HEK293 (cell line): ENCODE measurements around the gene CEP112.

Source experiments
- CTCF ChIP-seq: fragments of 450-650 bp; formaldehyde crosslinking; IDR thresholded peaks from 2 replicates; pipeline ENCODE4 v1.5.1; 2016; ENCODE audit warnings: missing biosample characterization, missing genetic modification characterization
- MYNN ChIP-seq: fragments of 450-650 bp; formaldehyde crosslinking; IDR thresholded peaks from 2 replicates; pipeline ENCODE4 v1.5.1; 2016; ENCODE audit warnings: missing biosample characterization, missing genetic modification characterization, borderline replicate concordance
- PBX3 ChIP-seq: sonication (generic); formaldehyde crosslinking; IDR thresholded peaks from 2 replicates; pipeline ENCODE4 v1.8.1; 2022; ENCODE audit warnings: mild to moderate bottlenecking, moderate library complexity, missing genetic modification reagents
- SETDB1 ChIP-seq: IDR thresholded peaks from one replicate; pipeline ENCODE4 v1.6.1; 2017; ENCODE audit warnings: mild to moderate bottlenecking, low read length, moderate library complexity, mixed read lengths; ENCODE audit not compliant: insufficient read length
- ZBTB10 ChIP-seq: fragments of 450-650 bp; formaldehyde crosslinking; IDR thresholded peaks from 2 replicates; pipeline ENCODE4 v1.5.1; 2016; ENCODE audit warnings: missing biosample characterization, missing genetic modification characterization
- ZNF214 ChIP-seq: fragments of 450-650 bp; formaldehyde crosslinking; IDR thresholded peaks from 2 replicates; pipeline ENCODE4 v1.5.1; 2017; ENCODE audit warnings: missing biosample characterization, mild to moderate bottlenecking, missing genetic modification characterization, borderline replicate concordance
- ZNF274 ChIP-seq, 2 experiments: fragments of 200-500 bp in 1 of 2; fragments of 450-650 bp in 1 of 2; sonication (Bioruptor generic) in 1 of 2; formaldehyde crosslinking in 1 of 2; IDR thresholded peaks; 2 replicates each; pipeline versions ENCODE4 v1.5.1 to v1.6.1; 2014 to 2016; ENCODE audit warnings: borderline replicate concordance in 1 of 2, inconsistent platforms in 1 of 2, low read length in 1 of 2, missing biosample characterization in 1 of 2, missing genetic modification characterization in 1 of 2
- ZNF280D ChIP-seq: fragments of 450-650 bp; formaldehyde crosslinking; IDR thresholded peaks from 2 replicates; pipeline ENCODE4 v1.5.1; 2016; ENCODE audit warnings: missing biosample characterization, missing genetic modification characterization
- ZNF701 ChIP-seq: fragments of 450-650 bp; formaldehyde crosslinking; IDR thresholded peaks from 2 replicates; pipeline ENCODE4 v1.5.1; 2016; ENCODE audit warnings: missing biosample characterization, missing genetic modification characterization
- ZNF747 ChIP-seq: fragments of 450-650 bp; formaldehyde crosslinking; IDR thresholded peaks from 2 replicates; pipeline ENCODE4 v1.5.1; 2016; ENCODE audit warnings: missing biosample characterization, missing genetic modification characterization
- ZXDB ChIP-seq: fragments of 450-650 bp; formaldehyde crosslinking; IDR thresholded peaks from 2 replicates; pipeline ENCODE4 v1.5.1; 2016; ENCODE audit warnings: missing biosample characterization, missing genetic modification characterization
- TF ChIP-seq, protein P1 (sequence below): fragments of 450-650 bp; formaldehyde crosslinking; IDR thresholded peaks from 2 replicates; pipeline ENCODE4 v1.5.1; 2016; ENCODE audit warnings: missing biosample characterization, missing genetic modification characterization
- TF ChIP-seq, protein P2 (sequence below): fragments of 450-650 bp; formaldehyde crosslinking; IDR thresholded peaks from 2 replicates; pipeline ENCODE4 v1.5.1; 2016; ENCODE audit warnings: missing biosample characterization, missing genetic modification characterization

DNA sequence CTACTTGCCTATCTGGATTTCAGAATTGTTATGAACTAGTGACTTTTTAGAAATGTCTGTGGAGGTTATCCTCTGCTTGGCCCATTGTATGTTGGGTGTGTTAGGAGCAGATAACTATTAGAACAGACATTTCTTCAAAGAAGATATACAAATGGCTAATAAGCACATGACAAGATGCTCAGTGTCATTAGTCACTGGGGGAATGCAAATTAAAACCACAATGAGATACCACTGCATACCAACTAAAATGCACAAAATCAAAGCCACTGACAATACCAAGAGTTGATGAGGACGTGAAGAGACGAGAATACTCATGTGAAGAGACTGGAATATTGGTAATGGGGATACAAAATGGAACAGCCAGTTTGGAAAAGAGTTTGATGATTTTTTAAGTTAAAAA, 39.2 kb downstream of the CEP112 start:
- no peak for TF ChIP-seq PBX3
- TF ChIP-seq, protein P1, sequence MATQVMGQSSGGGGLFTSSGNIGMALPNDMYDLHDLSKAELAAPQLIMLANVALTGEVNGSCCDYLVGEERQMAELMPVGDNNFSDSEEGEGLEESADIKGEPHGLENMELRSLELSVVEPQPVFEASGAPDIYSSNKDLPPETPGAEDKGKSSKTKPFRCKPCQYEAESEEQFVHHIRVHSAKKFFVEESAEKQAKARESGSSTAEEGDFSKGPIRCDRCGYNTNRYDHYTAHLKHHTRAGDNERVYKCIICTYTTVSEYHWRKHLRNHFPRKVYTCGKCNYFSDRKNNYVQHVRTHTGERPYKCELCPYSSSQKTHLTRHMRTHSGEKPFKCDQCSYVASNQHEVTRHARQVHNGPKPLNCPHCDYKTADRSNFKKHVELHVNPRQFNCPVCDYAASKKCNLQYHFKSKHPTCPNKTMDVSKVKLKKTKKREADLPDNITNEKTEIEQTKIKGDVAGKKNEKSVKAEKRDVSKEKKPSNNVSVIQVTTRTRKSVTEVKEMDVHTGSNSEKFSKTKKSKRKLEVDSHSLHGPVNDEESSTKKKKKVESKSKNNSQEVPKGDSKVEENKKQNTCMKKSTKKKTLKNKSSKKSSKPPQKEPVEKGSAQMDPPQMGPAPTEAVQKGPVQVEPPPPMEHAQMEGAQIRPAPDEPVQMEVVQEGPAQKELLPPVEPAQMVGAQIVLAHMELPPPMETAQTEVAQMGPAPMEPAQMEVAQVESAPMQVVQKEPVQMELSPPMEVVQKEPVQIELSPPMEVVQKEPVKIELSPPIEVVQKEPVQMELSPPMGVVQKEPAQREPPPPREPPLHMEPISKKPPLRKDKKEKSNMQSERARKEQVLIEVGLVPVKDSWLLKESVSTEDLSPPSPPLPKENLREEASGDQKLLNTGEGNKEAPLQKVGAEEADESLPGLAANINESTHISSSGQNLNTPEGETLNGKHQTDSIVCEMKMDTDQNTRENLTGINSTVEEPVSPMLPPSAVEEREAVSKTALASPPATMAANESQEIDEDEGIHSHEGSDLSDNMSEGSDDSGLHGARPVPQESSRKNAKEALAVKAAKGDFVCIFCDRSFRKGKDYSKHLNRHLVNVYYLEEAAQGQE, result no peak
- TF ChIP-seq SETDB1, result no peak
- TF ChIP-seq CTCF (tag by site-specific recombination), result no peak
- TF ChIP-seq MYNN, result no peak
- no peak for TF ChIP-seq ZNF701 (tag by site-specific recombination)
- no peak for TF ChIP-seq ZNF280D (tag by site-specific recombination)
- no peak for TF ChIP-seq ZBTB10 (tag by site-specific recombination)
- no peak for TF ChIP-seq ZNF274 (IDR thresholded peaks at IDR 0.05; ENCODE audit: low read length)
- no peak for TF ChIP-seq ZNF274 (tag by site-specific recombination; IDR thresholded peaks at IDR 0.05; ENCODE audit: borderline replicate concordance)
- TF ChIP-seq ZNF747 (tag by site-specific recombination), result no peak
- no peak for TF ChIP-seq ZXDB (tag by site-specific recombination)
- TF ChIP-seq, protein P2, sequence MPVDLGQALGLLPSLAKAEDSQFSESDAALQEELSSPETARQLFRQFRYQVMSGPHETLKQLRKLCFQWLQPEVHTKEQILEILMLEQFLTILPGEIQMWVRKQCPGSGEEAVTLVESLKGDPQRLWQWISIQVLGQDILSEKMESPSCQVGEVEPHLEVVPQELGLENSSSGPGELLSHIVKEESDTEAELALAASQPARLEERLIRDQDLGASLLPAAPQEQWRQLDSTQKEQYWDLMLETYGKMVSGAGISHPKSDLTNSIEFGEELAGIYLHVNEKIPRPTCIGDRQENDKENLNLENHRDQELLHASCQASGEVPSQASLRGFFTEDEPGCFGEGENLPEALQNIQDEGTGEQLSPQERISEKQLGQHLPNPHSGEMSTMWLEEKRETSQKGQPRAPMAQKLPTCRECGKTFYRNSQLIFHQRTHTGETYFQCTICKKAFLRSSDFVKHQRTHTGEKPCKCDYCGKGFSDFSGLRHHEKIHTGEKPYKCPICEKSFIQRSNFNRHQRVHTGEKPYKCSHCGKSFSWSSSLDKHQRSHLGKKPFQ (tag by site-specific recombination), result no peak
- TF ChIP-seq ZNF214 (tag by site-specific recombination), result no peak
